ENCODE data around the gene KRTAP9-2.

- TF ChIP-seq, protein P1, sequence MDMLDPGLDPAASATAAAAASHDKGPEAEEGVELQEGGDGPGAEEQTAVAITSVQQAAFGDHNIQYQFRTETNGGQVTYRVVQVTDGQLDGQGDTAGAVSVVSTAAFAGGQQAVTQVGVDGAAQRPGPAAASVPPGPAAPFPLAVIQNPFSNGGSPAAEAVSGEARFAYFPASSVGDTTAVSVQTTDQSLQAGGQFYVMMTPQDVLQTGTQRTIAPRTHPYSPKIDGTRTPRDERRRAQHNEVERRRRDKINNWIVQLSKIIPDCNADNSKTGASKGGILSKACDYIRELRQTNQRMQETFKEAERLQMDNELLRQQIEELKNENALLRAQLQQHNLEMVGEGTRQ (IDR thresholded peaks at IDR 0.05), result no peak
- TF ChIP-seq, protein P2, sequence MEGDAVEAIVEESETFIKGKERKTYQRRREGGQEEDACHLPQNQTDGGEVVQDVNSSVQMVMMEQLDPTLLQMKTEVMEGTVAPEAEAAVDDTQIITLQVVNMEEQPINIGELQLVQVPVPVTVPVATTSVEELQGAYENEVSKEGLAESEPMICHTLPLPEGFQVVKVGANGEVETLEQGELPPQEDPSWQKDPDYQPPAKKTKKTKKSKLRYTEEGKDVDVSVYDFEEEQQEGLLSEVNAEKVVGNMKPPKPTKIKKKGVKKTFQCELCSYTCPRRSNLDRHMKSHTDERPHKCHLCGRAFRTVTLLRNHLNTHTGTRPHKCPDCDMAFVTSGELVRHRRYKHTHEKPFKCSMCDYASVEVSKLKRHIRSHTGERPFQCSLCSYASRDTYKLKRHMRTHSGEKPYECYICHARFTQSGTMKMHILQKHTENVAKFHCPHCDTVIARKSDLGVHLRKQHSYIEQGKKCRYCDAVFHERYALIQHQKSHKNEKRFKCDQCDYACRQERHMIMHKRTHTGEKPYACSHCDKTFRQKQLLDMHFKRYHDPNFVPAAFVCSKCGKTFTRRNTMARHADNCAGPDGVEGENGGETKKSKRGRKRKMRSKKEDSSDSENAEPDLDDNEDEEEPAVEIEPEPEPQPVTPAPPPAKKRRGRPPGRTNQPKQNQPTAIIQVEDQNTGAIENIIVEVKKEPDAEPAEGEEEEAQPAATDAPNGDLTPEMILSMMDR (IDR thresholded peaks at IDR 0.05), result no peak
- TF ChIP-seq CHD2 (IDR thresholded peaks at IDR 0.05; ENCODE audit: low read length, partially characterized antibody) (no peak), FOXS1 (CRISPR knock-in tag; IDR thresholded peaks at IDR 0.05) (no peak), POLR2A (IDR thresholded peaks at IDR 0.05; ENCODE audit: low read length) (no peak), RAD21 (conservative IDR thresholded peaks at IDR 0.05 in 1 of 2, IDR thresholded peaks at IDR 0.05 in 1 of 2) (no peak), RARB (CRISPR knock-in tag; IDR thresholded peaks at IDR 0.05) (no peak), BHLHE40 (IDR thresholded peaks at IDR 0.05; ENCODE audit: low read depth, low read length) (no peak), CEBPB (IDR thresholded peaks at IDR 0.05) (no peak), SMC3 (IDR thresholded peaks at IDR 0.05) (no peak), EP300 (IDR thresholded peaks at IDR 0.05) (no peak)
- TF ChIP-seq, protein P3, sequence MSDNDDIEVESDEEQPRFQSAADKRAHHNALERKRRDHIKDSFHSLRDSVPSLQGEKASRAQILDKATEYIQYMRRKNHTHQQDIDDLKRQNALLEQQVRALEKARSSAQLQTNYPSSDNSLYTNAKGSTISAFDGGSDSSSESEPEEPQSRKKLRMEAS (IDR thresholded peaks at IDR 0.05), result no peak
Observed at GRCh38 chr17:41226051-41226450, 397 bp upstream of the KRTAP9-2 start.
